ENCODE data around the gene REEP1. TPM values are rescaled to one million over a fixed set of nuclear protein-coding genes. Genes with fewer than 3 reads are reported as not detected.

REEP1 gene
- total and polyA plus RNA-seq, 9 of the 15 experiments (the other 6 are each of a cell fraction or from before 2014, with no cell fraction given) = 0.11 to 0.67 (median 0.13) TPM

DNA sequence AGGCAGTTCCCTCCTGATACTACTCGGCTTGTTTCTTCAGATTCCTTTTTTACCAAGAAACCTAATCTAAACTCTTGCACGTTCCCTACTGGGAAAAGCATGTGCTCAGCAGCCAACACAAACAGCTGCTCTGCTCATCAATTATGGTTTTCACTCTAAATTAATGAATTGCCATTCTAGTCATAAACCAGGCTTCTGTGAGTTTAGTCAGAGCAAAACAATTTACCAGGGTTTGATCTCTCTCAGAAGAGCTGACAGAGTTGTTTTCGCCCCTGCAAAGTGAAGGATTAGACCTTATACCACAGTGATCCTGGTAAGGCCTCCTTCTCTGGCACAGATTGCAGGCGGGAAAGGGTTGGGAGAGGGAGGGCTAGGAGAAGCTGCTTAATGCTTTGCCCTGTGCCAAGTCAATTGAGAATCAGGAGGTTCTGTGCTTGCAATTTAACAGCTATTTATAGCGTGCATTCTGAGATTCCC lies 57.2 kb downstream of the REEP1 start (continued):
- TF ChIP-seq, protein P1, sequence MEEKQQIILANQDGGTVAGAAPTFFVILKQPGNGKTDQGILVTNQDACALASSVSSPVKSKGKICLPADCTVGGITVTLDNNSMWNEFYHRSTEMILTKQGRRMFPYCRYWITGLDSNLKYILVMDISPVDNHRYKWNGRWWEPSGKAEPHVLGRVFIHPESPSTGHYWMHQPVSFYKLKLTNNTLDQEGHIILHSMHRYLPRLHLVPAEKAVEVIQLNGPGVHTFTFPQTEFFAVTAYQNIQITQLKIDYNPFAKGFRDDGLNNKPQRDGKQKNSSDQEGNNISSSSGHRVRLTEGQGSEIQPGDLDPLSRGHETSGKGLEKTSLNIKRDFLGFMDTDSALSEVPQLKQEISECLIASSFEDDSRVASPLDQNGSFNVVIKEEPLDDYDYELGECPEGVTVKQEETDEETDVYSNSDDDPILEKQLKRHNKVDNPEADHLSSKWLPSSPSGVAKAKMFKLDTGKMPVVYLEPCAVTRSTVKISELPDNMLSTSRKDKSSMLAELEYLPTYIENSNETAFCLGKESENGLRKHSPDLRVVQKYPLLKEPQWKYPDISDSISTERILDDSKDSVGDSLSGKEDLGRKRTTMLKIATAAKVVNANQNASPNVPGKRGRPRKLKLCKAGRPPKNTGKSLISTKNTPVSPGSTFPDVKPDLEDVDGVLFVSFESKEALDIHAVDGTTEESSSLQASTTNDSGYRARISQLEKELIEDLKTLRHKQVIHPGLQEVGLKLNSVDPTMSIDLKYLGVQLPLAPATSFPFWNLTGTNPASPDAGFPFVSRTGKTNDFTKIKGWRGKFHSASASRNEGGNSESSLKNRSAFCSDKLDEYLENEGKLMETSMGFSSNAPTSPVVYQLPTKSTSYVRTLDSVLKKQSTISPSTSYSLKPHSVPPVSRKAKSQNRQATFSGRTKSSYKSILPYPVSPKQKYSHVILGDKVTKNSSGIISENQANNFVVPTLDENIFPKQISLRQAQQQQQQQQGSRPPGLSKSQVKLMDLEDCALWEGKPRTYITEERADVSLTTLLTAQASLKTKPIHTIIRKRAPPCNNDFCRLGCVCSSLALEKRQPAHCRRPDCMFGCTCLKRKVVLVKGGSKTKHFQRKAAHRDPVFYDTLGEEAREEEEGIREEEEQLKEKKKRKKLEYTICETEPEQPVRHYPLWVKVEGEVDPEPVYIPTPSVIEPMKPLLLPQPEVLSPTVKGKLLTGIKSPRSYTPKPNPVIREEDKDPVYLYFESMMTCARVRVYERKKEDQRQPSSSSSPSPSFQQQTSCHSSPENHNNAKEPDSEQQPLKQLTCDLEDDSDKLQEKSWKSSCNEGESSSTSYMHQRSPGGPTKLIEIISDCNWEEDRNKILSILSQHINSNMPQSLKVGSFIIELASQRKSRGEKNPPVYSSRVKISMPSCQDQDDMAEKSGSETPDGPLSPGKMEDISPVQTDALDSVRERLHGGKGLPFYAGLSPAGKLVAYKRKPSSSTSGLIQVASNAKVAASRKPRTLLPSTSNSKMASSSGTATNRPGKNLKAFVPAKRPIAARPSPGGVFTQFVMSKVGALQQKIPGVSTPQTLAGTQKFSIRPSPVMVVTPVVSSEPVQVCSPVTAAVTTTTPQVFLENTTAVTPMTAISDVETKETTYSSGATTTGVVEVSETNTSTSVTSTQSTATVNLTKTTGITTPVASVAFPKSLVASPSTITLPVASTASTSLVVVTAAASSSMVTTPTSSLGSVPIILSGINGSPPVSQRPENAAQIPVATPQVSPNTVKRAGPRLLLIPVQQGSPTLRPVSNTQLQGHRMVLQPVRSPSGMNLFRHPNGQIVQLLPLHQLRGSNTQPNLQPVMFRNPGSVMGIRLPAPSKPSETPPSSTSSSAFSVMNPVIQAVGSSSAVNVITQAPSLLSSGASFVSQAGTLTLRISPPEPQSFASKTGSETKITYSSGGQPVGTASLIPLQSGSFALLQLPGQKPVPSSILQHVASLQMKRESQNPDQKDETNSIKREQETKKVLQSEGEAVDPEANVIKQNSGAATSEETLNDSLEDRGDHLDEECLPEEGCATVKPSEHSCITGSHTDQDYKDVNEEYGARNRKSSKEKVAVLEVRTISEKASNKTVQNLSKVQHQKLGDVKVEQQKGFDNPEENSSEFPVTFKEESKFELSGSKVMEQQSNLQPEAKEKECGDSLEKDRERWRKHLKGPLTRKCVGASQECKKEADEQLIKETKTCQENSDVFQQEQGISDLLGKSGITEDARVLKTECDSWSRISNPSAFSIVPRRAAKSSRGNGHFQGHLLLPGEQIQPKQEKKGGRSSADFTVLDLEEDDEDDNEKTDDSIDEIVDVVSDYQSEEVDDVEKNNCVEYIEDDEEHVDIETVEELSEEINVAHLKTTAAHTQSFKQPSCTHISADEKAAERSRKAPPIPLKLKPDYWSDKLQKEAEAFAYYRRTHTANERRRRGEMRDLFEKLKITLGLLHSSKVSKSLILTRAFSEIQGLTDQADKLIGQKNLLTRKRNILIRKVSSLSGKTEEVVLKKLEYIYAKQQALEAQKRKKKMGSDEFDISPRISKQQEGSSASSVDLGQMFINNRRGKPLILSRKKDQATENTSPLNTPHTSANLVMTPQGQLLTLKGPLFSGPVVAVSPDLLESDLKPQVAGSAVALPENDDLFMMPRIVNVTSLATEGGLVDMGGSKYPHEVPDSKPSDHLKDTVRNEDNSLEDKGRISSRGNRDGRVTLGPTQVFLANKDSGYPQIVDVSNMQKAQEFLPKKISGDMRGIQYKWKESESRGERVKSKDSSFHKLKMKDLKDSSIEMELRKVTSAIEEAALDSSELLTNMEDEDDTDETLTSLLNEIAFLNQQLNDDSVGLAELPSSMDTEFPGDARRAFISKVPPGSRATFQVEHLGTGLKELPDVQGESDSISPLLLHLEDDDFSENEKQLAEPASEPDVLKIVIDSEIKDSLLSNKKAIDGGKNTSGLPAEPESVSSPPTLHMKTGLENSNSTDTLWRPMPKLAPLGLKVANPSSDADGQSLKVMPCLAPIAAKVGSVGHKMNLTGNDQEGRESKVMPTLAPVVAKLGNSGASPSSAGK (IDR thresholded peaks at IDR 0.05) = no peak
- TF ChIP-seq, protein P2, sequence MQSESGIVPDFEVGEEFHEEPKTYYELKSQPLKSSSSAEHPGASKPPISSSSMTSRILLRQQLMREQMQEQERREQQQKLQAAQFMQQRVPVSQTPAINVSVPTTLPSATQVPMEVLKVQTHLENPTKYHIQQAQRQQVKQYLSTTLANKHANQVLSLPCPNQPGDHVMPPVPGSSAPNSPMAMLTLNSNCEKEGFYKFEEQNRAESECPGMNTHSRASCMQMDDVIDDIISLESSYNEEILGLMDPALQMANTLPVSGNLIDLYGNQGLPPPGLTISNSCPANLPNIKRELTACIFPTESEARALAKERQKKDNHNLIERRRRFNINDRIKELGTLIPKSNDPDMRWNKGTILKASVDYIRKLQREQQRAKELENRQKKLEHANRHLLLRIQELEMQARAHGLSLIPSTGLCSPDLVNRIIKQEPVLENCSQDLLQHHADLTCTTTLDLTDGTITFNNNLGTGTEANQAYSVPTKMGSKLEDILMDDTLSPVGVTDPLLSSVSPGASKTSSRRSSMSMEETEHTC (IDR thresholded peaks at IDR 0.05) = no peak
- TF ChIP-seq, protein P3, sequence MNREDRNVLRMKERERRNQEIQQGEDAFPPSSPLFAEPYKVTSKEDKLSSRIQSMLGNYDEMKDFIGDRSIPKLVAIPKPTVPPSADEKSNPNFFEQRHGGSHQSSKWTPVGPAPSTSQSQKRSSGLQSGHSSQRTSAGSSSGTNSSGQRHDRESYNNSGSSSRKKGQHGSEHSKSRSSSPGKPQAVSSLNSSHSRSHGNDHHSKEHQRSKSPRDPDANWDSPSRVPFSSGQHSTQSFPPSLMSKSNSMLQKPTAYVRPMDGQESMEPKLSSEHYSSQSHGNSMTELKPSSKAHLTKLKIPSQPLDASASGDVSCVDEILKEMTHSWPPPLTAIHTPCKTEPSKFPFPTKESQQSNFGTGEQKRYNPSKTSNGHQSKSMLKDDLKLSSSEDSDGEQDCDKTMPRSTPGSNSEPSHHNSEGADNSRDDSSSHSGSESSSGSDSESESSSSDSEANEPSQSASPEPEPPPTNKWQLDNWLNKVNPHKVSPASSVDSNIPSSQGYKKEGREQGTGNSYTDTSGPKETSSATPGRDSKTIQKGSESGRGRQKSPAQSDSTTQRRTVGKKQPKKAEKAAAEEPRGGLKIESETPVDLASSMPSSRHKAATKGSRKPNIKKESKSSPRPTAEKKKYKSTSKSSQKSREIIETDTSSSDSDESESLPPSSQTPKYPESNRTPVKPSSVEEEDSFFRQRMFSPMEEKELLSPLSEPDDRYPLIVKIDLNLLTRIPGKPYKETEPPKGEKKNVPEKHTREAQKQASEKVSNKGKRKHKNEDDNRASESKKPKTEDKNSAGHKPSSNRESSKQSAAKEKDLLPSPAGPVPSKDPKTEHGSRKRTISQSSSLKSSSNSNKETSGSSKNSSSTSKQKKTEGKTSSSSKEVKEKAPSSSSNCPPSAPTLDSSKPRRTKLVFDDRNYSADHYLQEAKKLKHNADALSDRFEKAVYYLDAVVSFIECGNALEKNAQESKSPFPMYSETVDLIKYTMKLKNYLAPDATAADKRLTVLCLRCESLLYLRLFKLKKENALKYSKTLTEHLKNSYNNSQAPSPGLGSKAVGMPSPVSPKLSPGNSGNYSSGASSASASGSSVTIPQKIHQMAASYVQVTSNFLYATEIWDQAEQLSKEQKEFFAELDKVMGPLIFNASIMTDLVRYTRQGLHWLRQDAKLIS (CRISPR knock-in tag; IDR thresholded peaks at IDR 0.05) = no peak
- no peak for TF ChIP-seq SOX6 (IDR thresholded peaks at IDR 0.05)
- TF ChIP-seq, protein P4, sequence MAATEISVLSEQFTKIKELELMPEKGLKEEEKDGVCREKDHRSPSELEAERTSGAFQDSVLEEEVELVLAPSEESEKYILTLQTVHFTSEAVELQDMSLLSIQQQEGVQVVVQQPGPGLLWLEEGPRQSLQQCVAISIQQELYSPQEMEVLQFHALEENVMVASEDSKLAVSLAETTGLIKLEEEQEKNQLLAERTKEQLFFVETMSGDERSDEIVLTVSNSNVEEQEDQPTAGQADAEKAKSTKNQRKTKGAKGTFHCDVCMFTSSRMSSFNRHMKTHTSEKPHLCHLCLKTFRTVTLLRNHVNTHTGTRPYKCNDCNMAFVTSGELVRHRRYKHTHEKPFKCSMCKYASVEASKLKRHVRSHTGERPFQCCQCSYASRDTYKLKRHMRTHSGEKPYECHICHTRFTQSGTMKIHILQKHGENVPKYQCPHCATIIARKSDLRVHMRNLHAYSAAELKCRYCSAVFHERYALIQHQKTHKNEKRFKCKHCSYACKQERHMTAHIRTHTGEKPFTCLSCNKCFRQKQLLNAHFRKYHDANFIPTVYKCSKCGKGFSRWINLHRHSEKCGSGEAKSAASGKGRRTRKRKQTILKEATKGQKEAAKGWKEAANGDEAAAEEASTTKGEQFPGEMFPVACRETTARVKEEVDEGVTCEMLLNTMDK (IDR thresholded peaks at IDR 0.05; ENCODE audit: borderline replicate concordance, insufficient read depth, low read depth, low read length, poor library complexity, severe bottlenecking) = no peak
- no peak for TF ChIP-seq DIDO1 (tag; IDR thresholded peaks at IDR 0.05; ENCODE audit: low read depth)
- TF ChIP-seq POU5F1 (IDR thresholded peaks at IDR 0.05; ENCODE audit: borderline replicate concordance, low read depth, low read length, partially characterized antibody) = no peak
